ENCODE results near the gene PLAC9. TPM values are rescaled to one million over a fixed set of nuclear protein-coding genes. Genes with fewer than 3 reads are reported as not detected.

The PLAC9 gene
- total and polyA plus RNA-seq, 2 experiments from 2014 or later = 8.8 to 118 TPM

DNA sequence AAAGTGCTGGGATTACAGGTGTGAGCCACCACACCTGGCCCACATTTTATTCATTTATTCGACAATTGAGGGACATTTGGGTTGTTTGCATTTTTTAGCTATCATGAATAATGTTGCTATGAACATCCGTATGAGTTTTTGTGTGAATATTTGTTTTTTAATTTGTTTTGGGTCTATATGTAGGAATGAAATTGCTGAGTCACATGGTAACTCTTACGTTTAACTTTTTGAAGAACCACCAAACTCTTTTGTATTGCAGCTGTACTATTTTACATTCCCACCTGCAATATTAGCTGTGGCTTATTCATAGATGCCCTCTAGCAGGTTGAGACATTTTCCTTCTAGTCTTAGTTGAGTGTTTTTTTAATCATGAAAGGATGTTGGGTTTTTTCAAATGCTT is 14.4 kb downstream of the PLAC9 start:
- no peak overlapping the region for H3K9ac ChIP-seq
- DNase-seq = no peak
- no peaks in the 10 kb centered on the region for H3K9me2 ChIP-seq (ENCODE audit: insufficient read depth)
- H3K4me3 ChIP-seq = no peak overlapping the region
- no peaks in the 10 kb centered on the region for H3K9me3 ChIP-seq (ENCODE audit: low read depth)
- H3K27ac ChIP-seq = peak overlapping the region; percentile 86
- H4K20me1 ChIP-seq (ENCODE audit: insufficient read depth) = no peaks in the 10 kb centered on the region
- no peak overlapping the region for H3K4me2 ChIP-seq (ENCODE audit: unreplicated experiment)
- peaks cover 28% of the 10 kb centered on the region for H3F3A ChIP-seq (ENCODE audit: insufficient read depth)
- H3K27me3 ChIP-seq (replicated peaks; ENCODE audit: insufficient read depth) = no peaks in the 10 kb centered on the region
- H3K4me1 ChIP-seq (ENCODE audit: insufficient read depth) = peaks cover 18% of the 10 kb centered on the region
- H3K36me3 ChIP-seq (ENCODE audit: low read depth) = peaks cover 6% of the 10 kb centered on the region; the same call in 1 of the 2 replicates
- WGBS, 2 experiments (ENCODE audit: low coverage in 1 of 2, low lambda C conversion rate in 2 of 2, missing lambda C conversion rate in 2 of 2) = 60 to 61% methylated on average over 3 of the region's 3 CpGs
- in situ Hi-C loops (cut with MboI) = no loop called here
- no peaks in the 10 kb centered on the region for H3K79me2 ChIP-seq (ENCODE audit: insufficient read depth)
- no peak overlapping the region for H2AFZ ChIP-seq
- TF ChIP-seq EZH2phosphoT487 (IDR thresholded peaks at IDR 0.05; ENCODE audit: insufficient read depth, low read depth) (no peak), EZH2 (IDR thresholded peaks at IDR 0.05; ENCODE audit: insufficient read depth, poor library complexity, severe bottlenecking) (no peak)

- TF ChIP-seq EZH2 (IDR thresholded peaks at IDR 0.05; ENCODE audit: insufficient read depth, poor library complexity, severe bottlenecking) (no peak), EZH2phosphoT487 (IDR thresholded peaks at IDR 0.05; ENCODE audit: insufficient read depth, low read depth) (no peak)
- no peaks in the 10 kb centered on the region for H3K9me2 ChIP-seq (ENCODE audit: insufficient read depth)
- H3F3A ChIP-seq (ENCODE audit: insufficient read depth) = peaks cover 34% of the 10 kb centered on the region
- peaks cover 14% of the 10 kb centered on the region; the same call in 1 of the 2 replicates for H3K36me3 ChIP-seq (ENCODE audit: low read depth)
- 43 to 46% methylated on average over 5 of the region's 5 CpGs for WGBS, 2 experiments (ENCODE audit: low coverage in 1 of 2, low lambda C conversion rate in 2 of 2, missing lambda C conversion rate in 2 of 2)
- H3K4me3 ChIP-seq = no peak overlapping the region
- H3K27me3 ChIP-seq (replicated peaks; ENCODE audit: insufficient read depth) = no peaks in the 10 kb centered on the region
- peaks cover 18% of the 10 kb centered on the region for H3K4me1 ChIP-seq (ENCODE audit: insufficient read depth)
- H3K79me2 ChIP-seq (ENCODE audit: insufficient read depth) = no peaks in the 10 kb centered on the region
- no peak overlapping the region for H3K4me2 ChIP-seq (ENCODE audit: unreplicated experiment)
- no peak for DNase-seq
- H3K9me3 ChIP-seq (ENCODE audit: low read depth) = no peaks in the 10 kb centered on the region
- no peaks in the 10 kb centered on the region for H4K20me1 ChIP-seq (ENCODE audit: insufficient read depth)
- no peak overlapping the region for H3K9ac ChIP-seq
- in situ Hi-C loops (cut with MboI) = no loop called here
- no peak overlapping the region for H3K27ac ChIP-seq
- H2AFZ ChIP-seq = no peak overlapping the region
Measured at GRCh38 chr10:80148166-80148805, 15.8 kb downstream of the PLAC9 start.

DNA sequence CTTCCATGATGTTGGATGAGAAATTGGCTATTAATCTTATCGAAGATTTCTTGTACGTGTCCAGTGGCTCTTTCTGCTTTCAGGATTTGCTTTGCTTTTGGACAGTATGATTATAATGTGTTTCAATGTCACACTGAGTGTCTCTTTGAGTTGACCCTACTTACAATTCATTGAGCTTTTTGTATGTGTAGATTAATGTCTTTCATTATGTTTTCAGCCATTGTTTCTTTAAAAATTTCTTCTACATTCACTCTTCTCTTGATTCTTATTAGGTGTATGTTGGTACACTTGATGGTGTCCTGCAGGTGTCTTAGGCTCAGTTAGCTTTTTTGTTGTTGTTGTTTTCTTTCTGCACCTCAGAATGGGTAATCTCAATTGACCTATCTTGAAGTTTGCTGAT is 16.6 kb downstream of the PLAC9 start:
- Histone ChIP-seq H3K4me3 (no peak overlapping the region), H3K9ac (no peak overlapping the region), H3K4me2 (ENCODE audit: unreplicated experiment) (no peak overlapping the region), H3K4me1 (ENCODE audit: insufficient read depth) (peaks cover 19% of the 10 kb centered on the region), H3K36me3 (ENCODE audit: low read depth) (peaks cover 14% of the 10 kb centered on the region; the same call in 1 of the 2 replicates), H3K27me3 (replicated peaks; ENCODE audit: insufficient read depth) (no peaks in the 10 kb centered on the region), H3K27ac (no peak overlapping the region), H3K9me2 (ENCODE audit: insufficient read depth) (no peaks in the 10 kb centered on the region), H4K20me1 (ENCODE audit: insufficient read depth) (no peaks in the 10 kb centered on the region), H3K79me2 (ENCODE audit: insufficient read depth) (no peaks in the 10 kb centered on the region), H2AFZ (no peak overlapping the region), H3F3A (ENCODE audit: insufficient read depth) (peaks cover 40% of the 10 kb centered on the region), H3K9me3 (ENCODE audit: low read depth) (no peaks in the 10 kb centered on the region)
- 38 to 43% methylated on average over 2 of the region's 2 CpGs for WGBS, 2 experiments (ENCODE audit: low coverage in 1 of 2, low lambda C conversion rate in 2 of 2, missing lambda C conversion rate in 2 of 2)
- DNase-seq = no peak
- in situ Hi-C loops (cut with MboI) = no loop called here
- TF ChIP-seq EZH2 (IDR thresholded peaks at IDR 0.05; ENCODE audit: insufficient read depth, poor library complexity, severe bottlenecking) (no peak), EZH2phosphoT487 (IDR thresholded peaks at IDR 0.05; ENCODE audit: insufficient read depth, low read depth) (no peak)

GRCh38 chr10:80150172-80150571 is 17.6 kb downstream of the PLAC9 start:
- H3K79me2 ChIP-seq (ENCODE audit: insufficient read depth) = no peaks in the 10 kb centered on the region
- H3K9me2 ChIP-seq (ENCODE audit: insufficient read depth) = no peaks in the 10 kb centered on the region
- H3K4me2 ChIP-seq (ENCODE audit: unreplicated experiment) = no peak overlapping the region
- DNase-seq = no peak
- H3K9me3 ChIP-seq (ENCODE audit: low read depth) = no peaks in the 10 kb centered on the region
- H3K4me1 ChIP-seq (ENCODE audit: insufficient read depth) = peaks cover 21% of the 10 kb centered on the region
- peaks cover 45% of the 10 kb centered on the region for H3F3A ChIP-seq (ENCODE audit: insufficient read depth)
- no peak overlapping the region for H3K27ac ChIP-seq
- TF ChIP-seq EZH2 (IDR thresholded peaks at IDR 0.05; ENCODE audit: insufficient read depth, poor library complexity, severe bottlenecking) (no peak), EZH2phosphoT487 (IDR thresholded peaks at IDR 0.05; ENCODE audit: insufficient read depth, low read depth) (no peak)
- H3K4me3 ChIP-seq = no peak overlapping the region
- no peak overlapping the region for H2AFZ ChIP-seq
- in situ Hi-C loops (cut with MboI) = no loop called here
- WGBS, 2 experiments (ENCODE audit: low coverage in 1 of 2, low lambda C conversion rate in 2 of 2, missing lambda C conversion rate in 2 of 2) = 98% methylated on average over 2 of the region's 2 CpGs
- no peaks in the 10 kb centered on the region for H4K20me1 ChIP-seq (ENCODE audit: insufficient read depth)
- H3K9ac ChIP-seq = no peak overlapping the region
- H3K27me3 ChIP-seq (replicated peaks; ENCODE audit: insufficient read depth) = no peaks in the 10 kb centered on the region
- peaks cover 14% of the 10 kb centered on the region; the same call in 1 of the 2 replicates for H3K36me3 ChIP-seq (ENCODE audit: low read depth)
